ENCODE measurements around the gene TJP1.
A peak's percentile ranks its signal among the peaks of the same experiment; 100 is the strongest.
"Not testable (repeated sequence)": the region's sequence is repeated elsewhere in the genome, so short reads cannot be mapped to it uniquely, and the experiment has no call there.

Gene TJP1

GRCh38 chr15:29773816-29774215, 48.5 kb downstream of the TJP1 start:
- no peak overlapping the region for H3K4me3 ChIP-seq (ENCODE audit: low read length)
- peaks cover 8% of the 10 kb centered on the region for H3K4me1 ChIP-seq (ENCODE audit: control insufficient read depth, insufficient read depth, low read length)
- no peaks in the 10 kb centered on the region for H3K27me3 ChIP-seq (replicated peaks; ENCODE audit: control insufficient read depth, insufficient read depth, low read length)
- no peak for DNase-seq (ENCODE audit: low read depth)
- no peak overlapping the region for H3K9ac ChIP-seq (ENCODE audit: low read length)
- no peaks in the 10 kb centered on the region for H3K9me3 ChIP-seq (ENCODE audit: control insufficient read depth, low read length)
- H3K36me3 ChIP-seq (ENCODE audit: control insufficient read depth, insufficient read depth, low read length, severe bottlenecking) = peaks cover 26% of the 10 kb centered on the region

- H3K36me3 ChIP-seq (ENCODE audit: control insufficient read depth, insufficient read depth, low read length, severe bottlenecking) = peaks cover 32% of the 10 kb centered on the region
- peaks cover 8% of the 10 kb centered on the region for H3K4me1 ChIP-seq (ENCODE audit: control insufficient read depth, insufficient read depth, low read length)
- H3K27me3 ChIP-seq (replicated peaks; ENCODE audit: control insufficient read depth, insufficient read depth, low read length) = no peaks in the 10 kb centered on the region
- no peak for DNase-seq (ENCODE audit: low read depth)
- H3K9ac ChIP-seq (ENCODE audit: low read length) = no peak overlapping the region
- H3K4me3 ChIP-seq (ENCODE audit: low read length) = no peak overlapping the region
- no peaks in the 10 kb centered on the region for H3K9me3 ChIP-seq (ENCODE audit: control insufficient read depth, low read length)
Observed at GRCh38 chr15:29773000-29773399, 49.3 kb downstream of the TJP1 start.

GRCh38 chr15:29770796-29771195, 51.5 kb downstream of the TJP1 start:
- Histone ChIP-seq H3K4me1 (ENCODE audit: control insufficient read depth, insufficient read depth, low read length) (peaks cover 10% of the 10 kb centered on the region), H3K27me3 (replicated peaks; ENCODE audit: control insufficient read depth, insufficient read depth, low read length) (no peaks in the 10 kb centered on the region), H3K9ac (ENCODE audit: low read length) (no peak overlapping the region), H3K36me3 (ENCODE audit: control insufficient read depth, insufficient read depth, low read length, severe bottlenecking) (peaks cover 38% of the 10 kb centered on the region), H3K4me3 (ENCODE audit: low read length) (no peak overlapping the region), H3K9me3 (ENCODE audit: control insufficient read depth, low read length) (no peaks in the 10 kb centered on the region)
- no peak for DNase-seq (ENCODE audit: low read depth)

- H3K36me3 ChIP-seq (ENCODE audit: control insufficient read depth, insufficient read depth, low read length, severe bottlenecking) = peaks cover 57% of the 10 kb centered on the region
- no peak overlapping the region for H3K9ac ChIP-seq (ENCODE audit: low read length)
- H3K4me1 ChIP-seq (ENCODE audit: control insufficient read depth, insufficient read depth, low read length) = peaks cover 8% of the 10 kb centered on the region
- no peak overlapping the region for H3K4me3 ChIP-seq (ENCODE audit: low read length)
- DNase-seq (ENCODE audit: low read depth) = no peak
- no peaks in the 10 kb centered on the region for H3K27me3 ChIP-seq (replicated peaks; ENCODE audit: control insufficient read depth, insufficient read depth, low read length)
- no peaks in the 10 kb centered on the region for H3K9me3 ChIP-seq (ENCODE audit: control insufficient read depth, low read length)
Observed at GRCh38 chr15:29765898-29766527, 56.3 kb downstream of the TJP1 start.

- Histone ChIP-seq H3K9me3 (ENCODE audit: control insufficient read depth, low read length) (no peaks in the 10 kb centered on the region), H3K4me1 (ENCODE audit: control insufficient read depth, insufficient read depth, low read length) (peaks cover 8% of the 10 kb centered on the region), H3K4me3 (ENCODE audit: low read length) (no peak overlapping the region), H3K27me3 (replicated peaks; ENCODE audit: control insufficient read depth, insufficient read depth, low read length) (no peaks in the 10 kb centered on the region), H3K36me3 (ENCODE audit: control insufficient read depth, insufficient read depth, low read length, severe bottlenecking) (peaks cover 59% of the 10 kb centered on the region), H3K9ac (ENCODE audit: low read length) (no peak overlapping the region)
- no peak for DNase-seq (ENCODE audit: low read depth)
Observed at GRCh38 chr15:29765234-29765841, 56.9 kb downstream of the TJP1 start.

- Histone ChIP-seq H3K27me3 (replicated peaks; ENCODE audit: control insufficient read depth, insufficient read depth, low read length) (no peaks in the 10 kb centered on the region), H3K9me3 (ENCODE audit: control insufficient read depth, low read length) (no peaks in the 10 kb centered on the region), H3K4me3 (ENCODE audit: low read length) (no peak overlapping the region), H3K4me1 (ENCODE audit: control insufficient read depth, insufficient read depth, low read length) (peaks cover 17% of the 10 kb centered on the region), H3K9ac (ENCODE audit: low read length) (no peak overlapping the region), H3K36me3 (ENCODE audit: control insufficient read depth, insufficient read depth, low read length, severe bottlenecking) (peaks cover 35% of the 10 kb centered on the region)
- no peak for DNase-seq (ENCODE audit: low read depth)
Observed at GRCh38 chr15:29759596-29759995, 62.7 kb downstream of the TJP1 start.

GRCh38 chr15:29756358-29757267, 65.7 kb downstream of the TJP1 start:
- H3K9me3 ChIP-seq (ENCODE audit: control insufficient read depth, low read length) = no peaks in the 10 kb centered on the region
- H3K4me1 ChIP-seq (ENCODE audit: control insufficient read depth, insufficient read depth, low read length) = peaks cover 17% of the 10 kb centered on the region
- H3K9ac ChIP-seq (ENCODE audit: low read length) = no peak overlapping the region
- no peaks in the 10 kb centered on the region for H3K27me3 ChIP-seq (replicated peaks; ENCODE audit: control insufficient read depth, insufficient read depth, low read length)
- H3K36me3 ChIP-seq (ENCODE audit: control insufficient read depth, insufficient read depth, low read length, severe bottlenecking) = peaks cover 24% of the 10 kb centered on the region
- no peak overlapping the region for H3K4me3 ChIP-seq (ENCODE audit: low read length)
- DNase-seq (ENCODE audit: low read depth) = no peak

GRCh38 chr15:29754009-29754408, 68.3 kb downstream of the TJP1 start:
- H3K27me3 ChIP-seq (replicated peaks; ENCODE audit: control insufficient read depth, insufficient read depth, low read length); H3K36me3 ChIP-seq (ENCODE audit: control insufficient read depth, insufficient read depth, low read length, severe bottlenecking); H3K4me3 ChIP-seq (ENCODE audit: low read length); H3K9me3 ChIP-seq (ENCODE audit: control insufficient read depth, low read length); DNase-seq (ENCODE audit: low read depth); H3K9ac ChIP-seq (ENCODE audit: low read length): not testable (repeated sequence)
- H3K4me1 ChIP-seq (ENCODE audit: control insufficient read depth, insufficient read depth, low read length) = peaks cover 33% of the 10 kb centered on the region

GRCh38 chr15:29753506-29753905, 68.8 kb downstream of the TJP1 start:
- Histone ChIP-seq H3K4me3 (ENCODE audit: low read length) (no peak overlapping the region), H3K27me3 (replicated peaks; ENCODE audit: control insufficient read depth, insufficient read depth, low read length) (no peaks in the 10 kb centered on the region), H3K9ac (ENCODE audit: low read length) (no peak overlapping the region), H3K4me1 (ENCODE audit: control insufficient read depth, insufficient read depth, low read length) (peaks cover 33% of the 10 kb centered on the region), H3K36me3 (ENCODE audit: control insufficient read depth, insufficient read depth, low read length, severe bottlenecking) (no peaks in the 10 kb centered on the region), H3K9me3 (ENCODE audit: control insufficient read depth, low read length) (no peaks in the 10 kb centered on the region)
- no peak for DNase-seq (ENCODE audit: low read depth)

GRCh38 chr15:29750754-29751153, 71.5 kb downstream of the TJP1 start:
- Histone ChIP-seq H3K36me3 (ENCODE audit: control insufficient read depth, insufficient read depth, low read length, severe bottlenecking) (no peaks in the 10 kb centered on the region), H3K9me3 (ENCODE audit: control insufficient read depth, low read length) (no peaks in the 10 kb centered on the region), H3K9ac (ENCODE audit: low read length) (no peak overlapping the region), H3K27me3 (replicated peaks; ENCODE audit: control insufficient read depth, insufficient read depth, low read length) (no peaks in the 10 kb centered on the region), H3K4me3 (ENCODE audit: low read length) (no peak overlapping the region), H3K4me1 (ENCODE audit: control insufficient read depth, insufficient read depth, low read length) (peaks cover 19% of the 10 kb centered on the region)
- DNase-seq (ENCODE audit: low read depth) = peak; percentile 76

GRCh38 chr15:29749365-29750086, 72.7 kb downstream of the TJP1 start:
- no peak for DNase-seq (ENCODE audit: low read depth)
- no peaks in the 10 kb centered on the region for H3K9me3 ChIP-seq (ENCODE audit: control insufficient read depth, low read length)
- no peaks in the 10 kb centered on the region for H3K27me3 ChIP-seq (replicated peaks; ENCODE audit: control insufficient read depth, insufficient read depth, low read length)
- H3K4me1 ChIP-seq (ENCODE audit: control insufficient read depth, insufficient read depth, low read length) = peaks cover 19% of the 10 kb centered on the region
- no peak overlapping the region for H3K9ac ChIP-seq (ENCODE audit: low read length)
- no peaks in the 10 kb centered on the region for H3K36me3 ChIP-seq (ENCODE audit: control insufficient read depth, insufficient read depth, low read length, severe bottlenecking)
- no peak overlapping the region for H3K4me3 ChIP-seq (ENCODE audit: low read length)
